HepG2 (cell line): Measurements from ENCODE around the gene ERLEC1. TPM values are rescaled to one million over a fixed set of nuclear protein-coding genes. Genes with fewer than 3 reads are reported as not detected.

Experiments used
- ATAC-seq: fragments of 200-7000 bp; cut with Tn5 transposase; 3 replicates; pipeline ENCODE4 v1.9.1; 2020; ENCODE audit warnings: mild to moderate bottlenecking, moderate library complexity
- BruUV-seq: library from RNA; stranded (reverse); fragments of 400-500 nt; replicated peaks from 2 replicates; lab custom pipeline; 2021; lab: Mats Ljungman, UMichigan
- CTCF ChIA-PET: fragments of 300-600 bp; formaldehyde crosslinking; extraction: SDS; loops from one replicate; lab custom pipeline; 2021; ENCODE audit warnings: low total read pairs, inconsistent platforms, low intra/inter-chr PET ratio; lab: Yijun Ruan, JAX
- POLR2A ChIA-PET: fragments of 350-600 bp; sonication (Branson Sonifier 250); formaldehyde crosslinking; loops from one replicate; lab custom pipeline; 2020; ENCODE audit warnings: antibody characterized with exemption, inconsistent platforms; lab: Yijun Ruan, JAX
- DNase-seq: peaks from one replicate; pipeline ENCODE4 v3.0.0-alpha.2; 2015; ENCODE audit warnings: low spot score
- FAIRE-seq: peaks from 3 replicates; lab custom pipeline; 2011; peaks lifted over from hg19 to GRCh38; lab: Jason Lieb, UNC
- H2AFZ ChIP-seq: one replicate; pipeline ENCODE4 v1.6.1; 2011; ENCODE audit warnings: low read length, inconsistent platforms
- H3K27ac ChIP-seq: fragments of 300-600 bp; 3 replicates; pipeline ENCODE4 v1.8.0; 2011; ENCODE audit warnings: mixed run types, mild to moderate bottlenecking, mixed read lengths, low read length, inconsistent platforms; ENCODE audit not compliant: insufficient read depth; ENCODE audit errors: extremely low read length
- H3K27me3 ChIP-seq, 2 experiments: fragments of 200-600 bp in 1 of 2; 2 replicates in 1 of 2; 3 replicates in 1 of 2; pipeline versions ENCODE4 v1.6.0 to v1.8.0; 2011; ENCODE audit warnings: low read length in 2 of 2, mild to moderate bottlenecking in 2 of 2, moderate library complexity in 2 of 2, inconsistent platforms in 1 of 2; ENCODE audit not compliant: insufficient read depth in 2 of 2, control insufficient read depth in 1 of 2
- H3K36me3 ChIP-seq, 2 experiments: fragments of 200-600 bp in 1 of 2; replicated peaks in 1 of 2; 2 replicates in 1 of 2; 3 replicates in 1 of 2; pipeline versions ENCODE4 v1.5.1 to v1.8.0; 2011; ENCODE audit warnings: low read length in 2 of 2, inconsistent platforms in 1 of 2; ENCODE audit not compliant: insufficient read depth in 2 of 2, control insufficient read depth in 1 of 2
- H3K4me1 ChIP-seq: 2 replicates; pipeline ENCODE4 v1.5.1; 2012; ENCODE audit warnings: low read length, inconsistent platforms; ENCODE audit not compliant: insufficient read depth
- H3K4me2 ChIP-seq: 2 replicates; pipeline ENCODE4 v1.6.0; 2011; ENCODE audit warnings: low read depth, low read length, inconsistent platforms
- H3K4me3 ChIP-seq, 3 experiments: fragments of 200-600 bp in 1 of 3; sonication (generic), shearing (Covaris generic) in 1 of 3; replicated peaks in 1 of 3; 2 replicates each; pipeline ENCODE4 v1.5.1; 2011 to 2016; ENCODE audit warnings: low read length in 3 of 3, inconsistent platforms in 2 of 3, low read depth in 2 of 3, mild to moderate bottlenecking in 2 of 3, control low read depth in 1 of 3, mixed read lengths in 1 of 3; ENCODE audit not compliant: insufficient read depth in 1 of 3
- H3K79me2 ChIP-seq: one replicate; pipeline ENCODE4 v1.6.1; 2011; ENCODE audit warnings: low read length, inconsistent platforms; ENCODE audit not compliant: insufficient read depth
- H3K9ac ChIP-seq: 2 replicates; pipeline ENCODE4 v1.6.0; 2011; ENCODE audit warnings: mild to moderate bottlenecking, low read depth, low read length, inconsistent platforms; ENCODE audit not compliant: insufficient read depth
- H3K9me3 ChIP-seq: 2 replicates; pipeline ENCODE4 v1.5.1; 2012; ENCODE audit warnings: mild to moderate bottlenecking, low read length
- H4K20me1 ChIP-seq: 2 replicates; pipeline ENCODE4 v1.6.0; 2011; ENCODE audit warnings: inconsistent platforms, mild to moderate bottlenecking, low read length, moderate library complexity; ENCODE audit not compliant: insufficient read depth
- CSRNP1 ChIP-seq: sonication (generic); formaldehyde crosslinking; IDR thresholded peaks from 2 replicates; pipeline ENCODE4 v1.8.1; 2023; ENCODE audit warnings: mild to moderate bottlenecking, missing genetic modification reagents
- CTCF ChIP-seq: sonication (generic); formaldehyde crosslinking; IDR thresholded peaks from 2 replicates; pipeline ENCODE4 v1.5.0; 2020; ENCODE audit warnings: mild to moderate bottlenecking, missing genetic modification reagents, moderate library complexity
- RXRB ChIP-seq: IDR thresholded peaks from 2 replicates; pipeline ENCODE4 v1.6.1; 2016; ENCODE audit warnings: borderline replicate concordance, missing genetic modification reagents, missing compliant biosample characterization
- SMARCE1 ChIP-seq: fragments of 450-650 bp; IDR thresholded peaks from 2 replicates; pipeline ENCODE4 v1.6.1; 2017; ENCODE audit warnings: borderline replicate concordance
- ZBTB3 ChIP-seq: sonication (generic); formaldehyde crosslinking; IDR thresholded peaks from 2 replicates; pipeline ENCODE4 v1.4.0; 2020; ENCODE audit warnings: low read depth, mild to moderate bottlenecking, moderate library complexity, missing genetic modification reagents, borderline replicate concordance
- ZNF207 ChIP-seq: fragments of 450-650 bp; IDR thresholded peaks from 2 replicates; pipeline ENCODE4 v1.6.1; 2016; ENCODE audit warnings: antibody characterized with exemption, borderline replicate concordance
- ZNF263 ChIP-seq: sonication (generic); formaldehyde crosslinking; IDR thresholded peaks from 2 replicates; pipeline ENCODE4 v1.4.0; 2020; ENCODE audit warnings: missing genetic modification reagents
- ZNF607 ChIP-seq: sonication (generic); formaldehyde crosslinking; IDR thresholded peaks from 2 replicates; pipeline ENCODE4 v1.5.1; 2020; ENCODE audit warnings: missing genetic modification reagents, mild to moderate bottlenecking, borderline replicate concordance
- WGBS: methylation state at CpG from one replicate; pipeline ENCODE4 v1.1.6; 2017; ENCODE audit warnings: low lambda C conversion rate; 5-methylcytosine and 5-hydroxymethylcytosine counted together
- in situ Hi-C: cut with HindIII; loops from 2 replicates; pipeline ENCODE4 v1.10.0; 2017; ENCODE audit warnings: low pct_unique_long_range_greater_than_20kb; ENCODE audit not compliant: extremely low pct_ligation_motif_present
- intact Hi-C: fragments of 100-400 bp; cut with micrococcal nuclease; formaldehyde crosslinking; loops from one replicate; pipeline ENCODE4 v1.10.0; 2022; ENCODE audit not compliant: unreplicated experiment
- polyA plus RNA-seq, 8 experiments: library from polyadenylated mRNA; depleted of rRNA in 3 of 8; stranded (reverse) in 7 of 8; unstranded in 1 of 8; fragments of >200 nt; fragmentation: Illumina TruSeq in 4 of 8; extraction: Trizol in 4 of 8; gene quantifications; 2 replicates each; pipeline versions ENCODE4 v1.2.1 to v1.2.3, GENCODE V29; 2011 to 2016; ENCODE audit warnings: low read depth in 4 of 8, missing spikeins in 1 of 8, mixed read lengths in 1 of 8; ENCODE audit not compliant: insufficient read depth in 1 of 8
- total RNA-seq, 5 experiments: library from RNA; depleted of rRNA; stranded (reverse); fragments of >200 nt; fragmentation: Illumina TruSeq; extraction: Trizol; gene quantifications; 2 replicates each; pipeline ENCODE4 v1.2.3, GENCODE V29; 2016; ENCODE audit warnings: low read depth in 1 of 5

ERLEC1 gene
- total and polyA plus RNA-seq, 2 of the 13 experiments (the other 11 are each of a cell fraction or from before 2014, with no cell fraction given), result 87.3 to 88.4 TPM

GRCh38 chr2:53843595-53843994 lies 56.8 kb downstream of the ERLEC1 start:
- intact Hi-C loops, result no loop called here
- POLR2A ChIA-PET, result no interaction called here
- FAIRE-seq, result no peak
- Histone ChIP-seq H3K27ac (no peak overlapping the region), H3K27me3 (no peaks in the 10 kb centered on the region), H3K79me2 (no peaks in the 10 kb centered on the region), H3K4me1 (peaks cover 14% of the 10 kb centered on the region), H2AFZ (no peak overlapping the region), H4K20me1 (no peaks in the 10 kb centered on the region)
- CTCF ChIA-PET, result no interaction called here
- no TSS peak for BruUV-seq
- TF ChIP-seq ZNF263, result peak; percentile 38; the same call in 1 of the 2 replicates
- peak; percentile 40 for TF ChIP-seq CTCF (CRISPR knock-in tag)
- TF ChIP-seq ZNF607 (CRISPR knock-in tag), result no peak
- no peak for TF ChIP-seq SMARCE1
- TF ChIP-seq, all 625 proteins: peak for 2
- H3K9me3 ChIP-seq, result no peaks in the 10 kb centered on the region
- in situ Hi-C loops, result no loop called here
- ATAC-seq (no peak), DNase-seq (no peak)
- no peak overlapping the region for H3K4me2 ChIP-seq
- 91% methylated on average over 2 of the region's 2 CpGs for WGBS
- H3K36me3 ChIP-seq, result no peaks in the 10 kb centered on the region
- no peak overlapping the region for H3K9ac ChIP-seq
- H3K4me3 ChIP-seq, result no peak overlapping the region

- Histone ChIP-seq H3K9me3 (no peaks in the 10 kb centered on the region), H3K4me2 (no peak overlapping the region), H2AFZ (no peak overlapping the region), H3K79me2 (no peaks in the 10 kb centered on the region), H3K27ac (no peak overlapping the region), H3K9ac (no peak overlapping the region), H3K27me3 (no peaks in the 10 kb centered on the region), H3K4me3 (no peak overlapping the region)
- no peak for ATAC-seq
- CTCF ChIA-PET, result no interaction called here
- intact Hi-C loops (no loop called here), in situ Hi-C loops (no loop called here)
- POLR2A ChIA-PET, result no interaction called here
- 90% methylated on average over 2 of the region's 2 CpGs for WGBS
- BruUV-seq, result no TSS peak
- no peak for TF ChIP-seq CSRNP1
- no peak for TF ChIP-seq RXRB
- no peak for TF ChIP-seq ZNF207
- no peak for TF ChIP-seq ZBTB3
- TF ChIP-seq, all 625 proteins: peak for 0
- Histone ChIP-seq H4K20me1 (no peaks in the 10 kb centered on the region), H3K4me1 (peaks cover 32% of the 10 kb centered on the region), H3K36me3 (peaks cover under 1 to 2% of the 10 kb centered on the region in 2 experiments; a peak in 1 of 5 replicates)
- no peak for DNase-seq
- FAIRE-seq, result no peak
Measured at GRCh38 chr2:53848062-53848461, 61.2 kb downstream of the ERLEC1 start.
